GM19239 (cell line): ENCODE results near the gene TNFRSF12A.
A peak's percentile ranks its signal among the peaks of the same experiment; 100 is the strongest.

Experiments
- DNase-seq: peaks from one replicate; pipeline ENCODE4 v3.0.0; 2011; ENCODE audit warnings: low spot score; ENCODE audit not compliant: insufficient read length
- FAIRE-seq: peaks from 2 replicates; lab custom pipeline; 2011; peaks lifted over from hg19 to GRCh38; lab: Jason Lieb, UNC

The TNFRSF12A gene

GRCh38 chr16:3023669-3024478, 3.7 kb downstream of the TNFRSF12A start, which contains the start of the genes HCFC1R1 and THOC6:
Gene HCFC1R1 (minus strand): TSS chr16:3023942. CDS start chr16:3023941, 1 bp downstream.
Gene THOC6 (plus strand): TSS chr16:3024035. CDS start chr16:3024327, 292 bp downstream.
- DNase-seq: peak; percentile 92
- peak; percentile 99 for FAIRE-seq

GRCh38 chr16:3025032-3026002, 5.1 kb downstream of the TNFRSF12A start:
- FAIRE-seq (no peak), DNase-seq (no peak)

GRCh38 chr16:3026003-3026378, 5.8 kb downstream of the TNFRSF12A start:
- DNase-seq (no peak), FAIRE-seq (no peak)

GRCh38 chr16:3026609-3027488, 6.7 kb downstream of the TNFRSF12A start:
- no peak for DNase-seq
- FAIRE-seq: no peak

DNA sequence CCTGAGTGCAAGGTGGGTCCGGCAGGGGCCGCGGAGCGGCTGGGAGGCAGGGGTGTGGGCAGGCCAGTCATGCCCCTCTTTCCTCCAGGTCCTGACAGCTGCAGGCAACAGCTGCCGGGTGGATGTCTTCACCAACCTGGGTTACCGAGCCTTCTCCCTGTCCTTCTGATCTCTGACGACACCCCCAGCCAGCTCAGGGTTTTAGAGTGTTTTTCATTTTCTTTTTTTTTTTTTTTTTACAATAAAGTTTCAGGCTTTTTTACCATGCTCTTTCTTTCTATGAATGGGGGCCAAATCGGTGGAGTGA, 7.3 kb downstream of the TNFRSF12A start:
- FAIRE-seq (no peak), DNase-seq (no peak)

GRCh38 chr16:3027983-3028715, 8.0 kb downstream of the TNFRSF12A start:
- FAIRE-seq (peak; percentile 82), DNase-seq (peak; percentile 87)

DNA sequence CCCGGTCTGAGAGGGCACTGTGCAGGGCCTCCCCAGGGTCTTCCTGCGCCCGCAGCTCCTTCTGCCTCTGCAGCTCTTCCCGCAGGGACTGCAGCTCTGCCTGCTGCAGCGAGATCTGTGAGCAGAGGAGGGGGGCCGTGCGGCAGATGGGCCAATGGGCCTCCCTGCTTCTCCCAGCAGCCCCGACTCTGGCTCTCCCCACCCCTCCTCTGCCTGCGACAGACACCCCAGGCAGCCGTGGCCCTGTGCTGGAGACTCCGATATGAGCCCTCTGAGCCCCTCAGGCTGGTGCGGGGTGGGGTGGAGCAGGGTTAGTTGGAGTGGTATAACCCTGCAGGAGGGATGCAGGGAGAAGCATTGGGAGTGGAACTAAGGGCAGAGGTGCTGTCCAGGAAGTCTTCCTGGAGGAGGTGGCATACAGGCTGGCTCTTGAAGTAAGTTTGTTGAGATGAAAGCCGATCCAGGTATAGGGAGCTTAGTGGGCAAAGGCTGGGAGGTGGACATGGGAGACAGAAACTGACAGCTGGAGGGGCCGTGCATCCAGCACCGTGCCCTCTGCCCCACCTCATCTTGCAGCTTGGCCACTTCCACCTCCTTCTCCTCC, 8.7 kb downstream of the TNFRSF12A start:
- DNase-seq (no peak), FAIRE-seq (no peak)

GRCh38 chr16:3029491-3030221, 9.5 kb downstream of the TNFRSF12A start:
- no peak for FAIRE-seq
- no peak for DNase-seq

GRCh38 chr16:3030222-3031212, 10.3 kb downstream of the TNFRSF12A start:
- no peak for FAIRE-seq
- no peak for DNase-seq

GRCh38 chr16:3032624-3033023, 12.5 kb downstream of the TNFRSF12A start:
- no peak for DNase-seq
- FAIRE-seq: no peak

DNA sequence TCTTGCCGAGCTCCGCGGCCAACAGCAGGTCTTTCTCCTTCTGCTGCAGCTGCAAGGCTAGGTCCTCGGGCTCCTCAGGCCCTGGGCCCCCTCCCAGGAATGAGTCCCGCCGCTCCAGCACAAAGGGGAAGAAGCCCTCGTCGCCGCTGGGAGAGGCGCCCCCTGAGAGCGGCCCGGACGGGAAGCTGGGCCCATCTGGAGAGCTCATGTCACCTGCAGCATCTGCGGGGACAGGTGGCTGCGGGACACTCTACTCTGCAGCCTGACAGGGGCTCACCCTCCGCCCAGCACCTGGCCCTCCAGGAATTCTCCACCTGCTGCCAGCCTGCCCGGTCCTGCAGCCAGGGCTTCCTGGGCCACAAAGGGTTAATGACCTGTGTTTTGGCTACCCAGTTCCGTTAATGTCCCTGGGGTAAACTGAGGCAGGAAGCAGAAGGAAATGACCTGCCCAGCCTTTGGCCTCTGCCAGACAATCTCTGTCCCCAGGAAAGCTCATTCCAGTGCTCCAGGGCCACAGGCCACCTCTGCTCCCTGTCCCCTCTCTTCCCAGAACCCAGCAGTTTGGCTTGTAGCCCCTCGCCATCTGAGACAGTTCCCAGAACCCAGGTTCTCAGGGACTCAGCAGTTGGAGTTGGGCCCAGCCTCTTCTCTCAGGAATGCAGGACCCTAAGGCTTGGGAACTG, 15.3 kb downstream of the TNFRSF12A start:
- DNase-seq (no peak), FAIRE-seq (no peak)

GRCh38 chr16:3035972-3036725, 16.0 kb downstream of the TNFRSF12A start:
- no peak for FAIRE-seq
- no peak for DNase-seq

DNA sequence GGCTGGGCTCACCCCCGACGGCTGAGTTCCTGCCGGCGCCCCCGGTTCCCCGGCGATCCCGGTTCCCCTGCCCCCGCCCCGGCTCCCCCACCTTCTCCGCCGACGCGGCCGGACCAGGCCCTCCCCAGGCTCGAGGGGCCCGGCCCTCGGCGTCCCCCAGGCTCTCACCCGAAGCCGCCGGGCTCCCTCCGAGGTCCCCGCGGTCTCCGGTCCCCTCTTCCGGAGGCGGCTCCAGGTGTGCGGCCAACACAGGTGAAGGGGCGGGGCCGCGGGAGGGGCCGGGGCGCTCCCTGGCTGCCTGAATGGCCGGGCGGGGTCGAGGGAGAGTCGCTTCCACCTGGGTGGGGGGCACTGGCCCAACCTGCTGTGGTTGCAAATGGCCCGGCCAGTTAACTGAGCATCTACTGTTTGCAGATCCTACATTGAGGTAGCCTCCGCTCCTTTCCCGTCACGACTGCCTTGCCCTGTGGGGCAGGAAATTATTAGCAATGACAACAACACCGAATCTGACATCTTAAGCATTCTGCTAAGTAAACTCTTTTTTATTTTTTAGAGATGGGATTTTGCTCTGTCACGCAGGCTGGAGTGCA, 16.7 kb downstream of the TNFRSF12A start, which contains the start of gene BICDL2:
Gene BICDL2, minus strand, starts transcription at position 219 of the 590 bp plus-strand sequence. CDS start 1,448 bp downstream, outside the sequence.
- FAIRE-seq (no peak), DNase-seq (no peak)

DNA sequence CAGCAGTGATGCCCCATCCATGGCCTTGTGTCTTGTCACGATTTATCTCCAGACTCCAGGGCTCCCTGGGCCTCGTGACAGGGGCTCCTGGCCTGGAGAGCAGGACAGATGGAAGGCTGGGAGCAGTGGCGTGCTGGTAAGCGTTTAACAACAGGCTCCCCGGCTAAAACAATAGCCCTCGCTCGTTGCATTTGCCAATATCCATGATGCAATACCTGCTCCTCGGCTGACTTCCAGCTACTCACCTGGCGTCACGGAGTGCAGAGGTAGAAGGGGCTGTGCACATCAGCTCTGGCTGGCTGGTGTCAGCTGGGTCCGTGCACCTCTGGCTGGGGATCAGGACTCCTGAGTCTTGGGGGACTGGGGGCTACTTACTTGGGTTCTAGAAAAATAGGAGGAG, 18.1 kb downstream of the TNFRSF12A start:
- FAIRE-seq (no peak), DNase-seq (no peak)

GRCh38 chr16:3038896-3039295, 18.7 kb downstream of the TNFRSF12A start:
- FAIRE-seq (no peak), DNase-seq (no peak)
